Activated CD4-positive, alpha-beta T cell treated with anti-CD3 and anti-CD28 coated beads for 36 hours (primary cell): ENCODE data around the gene MALSU1. TPM values are rescaled to one million over a fixed set of nuclear protein-coding genes. Genes with fewer than 3 reads are reported as not detected.
A peak's percentile ranks its signal among the peaks of the same experiment; 100 is the strongest.

Source experiments
- ATAC-seq: fragments of 200-7000 bp; cut with Tn5 transposase; one replicate; pipeline ENCODE4 v1.10.0; 2021; ENCODE audit warnings: mild to moderate bottlenecking, moderate library complexity
- CTCF ChIA-PET: fragments of 350-600 bp; sonication (Branson Sonifier 250); formaldehyde crosslinking; loops from one replicate; lab custom pipeline; 2021; ENCODE audit warnings: antibody characterized with exemption; lab: Charles Lee
- POLR2A ChIA-PET: fragments of 350-600 bp; sonication (Branson Sonifier 250); formaldehyde crosslinking; loops from one replicate; lab custom pipeline; 2021; ENCODE audit warnings: antibody characterized with exemption, inconsistent platforms; lab: Charles Lee
- DNase-seq: peaks from one replicate; pipeline ENCODE4 v3.0.0-alpha.2; 2020
- H3K27ac Mint-ChIP-seq: one replicate; pipeline ENCODE4 v1.8.0; 2021; ENCODE audit warnings: mixed read lengths
- H3K27me3 Mint-ChIP-seq: one replicate; pipeline ENCODE4 v1.8.0; 2021; ENCODE audit warnings: mixed read lengths
- H3K36me3 Mint-ChIP-seq: one replicate; pipeline ENCODE4 v1.8.0; 2021; ENCODE audit warnings: low read depth, mixed read lengths
- H3K4me1 Mint-ChIP-seq: one replicate; pipeline ENCODE4 v1.8.0; 2021; ENCODE audit warnings: mixed read lengths
- H3K4me3 Mint-ChIP-seq: one replicate; pipeline ENCODE4 v1.8.0; 2021; ENCODE audit warnings: mild to moderate bottlenecking, moderate library complexity, mixed read lengths
- H3K9me3 Mint-ChIP-seq: one replicate; pipeline ENCODE4 v1.8.0; 2021; ENCODE audit warnings: low read depth, mixed read lengths
- intact Hi-C, 2 experiments: fragments of 100-400 bp; cut with DNase I in 1 of 2; cut with micrococcal nuclease in 1 of 2; formaldehyde crosslinking; loops; one replicate each; pipeline versions ENCODE4 v1.14.2 to v1.15.1; 2022 to 2024; cut with DNase I, micrococcal nuclease
- total RNA-seq, 2 experiments: library from RNA; stranded (reverse); gene quantifications; one replicate each; pipeline ENCODE4 v1.2.3, GENCODE V29; 2021

Gene MALSU1
- 10 to 100 TPM; 97.7 to 98.4 TPM for total RNA-seq

DNA sequence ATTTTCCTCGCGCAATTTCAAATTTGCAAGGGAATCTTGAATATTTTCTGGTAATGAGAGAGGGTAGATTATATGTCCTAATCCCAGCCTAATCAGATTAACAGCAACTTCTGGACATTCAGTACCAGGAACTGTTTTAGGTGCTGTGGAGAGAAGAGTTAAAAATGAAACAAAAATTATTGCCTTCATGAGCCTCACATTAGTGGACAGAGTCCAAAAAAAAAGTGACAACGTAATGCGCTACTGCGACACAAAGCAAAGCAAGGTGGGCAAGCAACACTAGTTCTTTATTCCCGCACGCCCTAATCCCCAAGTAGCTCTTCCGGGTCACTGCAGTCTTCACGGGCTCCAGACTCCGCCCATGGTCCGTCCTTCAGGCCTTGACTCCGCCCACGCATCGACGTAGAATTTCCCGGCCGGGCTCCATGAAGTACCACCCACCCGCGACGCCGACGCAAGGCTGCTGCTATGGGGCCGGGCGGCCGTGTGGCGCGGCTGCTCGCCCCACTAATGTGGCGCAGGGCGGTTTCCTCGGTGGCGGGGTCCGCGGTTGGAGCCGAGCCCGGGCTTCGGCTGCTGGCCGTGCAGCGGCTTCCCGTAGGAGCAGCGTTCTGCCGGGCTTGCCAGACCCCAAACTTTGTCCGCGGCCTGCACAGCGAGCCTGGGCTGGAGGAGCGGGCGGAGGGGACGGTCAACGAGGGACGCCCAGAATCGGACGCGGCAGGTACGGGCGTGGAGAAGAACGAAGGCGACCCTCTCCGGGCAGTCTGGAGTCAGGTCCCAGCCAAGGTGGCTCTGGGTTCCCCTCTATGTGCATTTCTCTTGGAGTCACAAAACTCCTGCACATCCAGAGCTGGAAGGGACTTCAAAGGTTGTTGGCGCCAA, at the start of gene MALSU1:
Gene MALSU1 (plus strand): TSS at position 455 of the 885 bp plus-strand sequence. CDS start 14 bp downstream, at position 469.
- Mint-ChIP-seq H3K27ac (peak within 1 kb of the TSS; percentile 97), H3K36me3 (peaks cover 32% of the 10 kb centered on the region), H3K9me3 (peaks cover 4% of the 10 kb centered on the region), H3K4me3 (peak within 1 kb of the TSS; percentile 98), H3K4me1 (peaks cover 38% of the 10 kb centered on the region), H3K27me3 (no peaks in the 10 kb centered on the region)
- intact Hi-C loops = loop anchor here (1.0 to 5.0 kb wide), 11 partner anchors 22 to 296 kb away; partner anchors contain the start of genes HYCC1 (in 1 of the 2), KLHL7 (in 1 of the 2) and TRA2A (in 1 of the 2)
- CTCF ChIA-PET = interaction anchor here (0.7 to 3.5 kb wide), 5 partner anchors 26 to 131 kb away, joined by 3 to 13 read pairs (median 4); no protein-coding TSS in a partner anchor
- POLR2A ChIA-PET = interaction anchor here (0.5 to 0.7 kb wide), 4 partner anchors 37 to 232 kb away, joined by 3 to 5 read pairs (median 3); no protein-coding TSS in a partner anchor
- peak; percentile 99 for DNase-seq
- ATAC-seq = peak; percentile 97

DNA sequence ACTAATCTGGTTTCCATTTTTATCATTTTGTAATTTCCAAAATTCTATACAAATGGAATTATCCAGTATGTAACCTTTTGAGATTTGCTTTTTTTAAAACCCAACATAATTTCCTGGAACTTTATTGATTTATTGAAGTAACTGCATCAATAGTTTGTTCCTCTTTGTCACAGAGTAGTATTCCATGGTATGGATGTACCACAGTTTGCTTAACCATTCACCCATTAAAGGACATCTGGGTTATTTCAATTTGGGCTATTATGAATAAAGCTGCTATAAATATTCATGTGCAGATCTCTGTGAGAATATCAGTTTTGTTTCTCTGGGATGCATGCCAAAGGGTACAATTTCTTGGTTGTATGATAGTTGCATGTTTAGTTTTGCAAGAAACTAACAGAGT, 49.7 kb upstream of the MALSU1 start:
- peaks cover 57% of the 10 kb centered on the region for H3K27me3 Mint-ChIP-seq
- H3K4me3 Mint-ChIP-seq = no peak overlapping the region
- DNase-seq = no peak
- ChIA-PET CTCF (interaction anchor here (0.6 to 1.0 kb wide), 3 partner anchors 16 to 494 kb away, joined by 3 to 4 read pairs (median 4); no protein-coding TSS in a partner anchor), POLR2A (no interaction called here)
- no peak overlapping the region for H3K27ac Mint-ChIP-seq
- no peaks in the 10 kb centered on the region for H3K36me3 Mint-ChIP-seq
- ATAC-seq = no peak
- intact Hi-C loops = no loop called here
- peaks cover 2% of the 10 kb centered on the region for H3K9me3 Mint-ChIP-seq
- no peaks in the 10 kb centered on the region for H3K4me1 Mint-ChIP-seq

DNA sequence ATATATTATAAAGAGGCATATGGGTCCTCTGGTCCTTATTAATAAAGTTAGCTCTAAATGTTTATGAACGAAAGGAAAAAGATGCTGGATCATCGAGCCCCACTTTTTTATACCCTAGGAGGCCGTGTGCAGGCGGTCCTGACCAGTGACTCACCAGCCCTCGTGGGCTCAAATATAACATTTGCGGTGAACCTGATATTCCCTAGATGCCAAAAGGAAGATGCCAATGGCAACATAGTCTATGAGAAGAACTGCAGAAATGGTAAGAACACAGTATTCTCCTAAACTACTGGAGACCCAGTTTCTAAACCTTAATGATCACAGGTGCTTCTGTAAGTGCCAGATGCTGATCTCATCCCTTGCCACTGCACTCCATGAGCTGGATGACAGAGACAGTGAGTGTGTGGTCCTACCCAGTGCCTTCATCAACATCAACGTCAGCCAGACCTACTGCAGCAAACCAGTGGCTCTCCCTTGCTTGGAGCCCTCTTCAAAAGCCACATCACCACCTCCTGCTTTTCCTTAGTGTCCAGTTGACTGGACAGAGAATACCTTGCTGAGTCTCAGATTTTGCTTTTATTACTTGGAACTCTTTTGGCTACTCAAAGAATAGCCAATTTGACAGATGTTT, 45.0 kb upstream of the MALSU1 start:
- intact Hi-C loops = no loop called here
- H3K27ac Mint-ChIP-seq = no peak overlapping the region
- ATAC-seq = no peak
- H3K9me3 Mint-ChIP-seq = peaks cover 2% of the 10 kb centered on the region
- no peaks in the 10 kb centered on the region for H3K36me3 Mint-ChIP-seq
- no peak for DNase-seq
- ChIA-PET POLR2A (no interaction called here), CTCF (interaction anchor here (1.0 to 2.4 kb wide), 3 partner anchors 10 to 19 kb away, joined by 3 to 9 read pairs (median 9); no protein-coding TSS in a partner anchor)
- H3K4me1 Mint-ChIP-seq = no peaks in the 10 kb centered on the region
- no peak overlapping the region for H3K4me3 Mint-ChIP-seq
- H3K27me3 Mint-ChIP-seq = peaks cover 45% of the 10 kb centered on the region

DNA sequence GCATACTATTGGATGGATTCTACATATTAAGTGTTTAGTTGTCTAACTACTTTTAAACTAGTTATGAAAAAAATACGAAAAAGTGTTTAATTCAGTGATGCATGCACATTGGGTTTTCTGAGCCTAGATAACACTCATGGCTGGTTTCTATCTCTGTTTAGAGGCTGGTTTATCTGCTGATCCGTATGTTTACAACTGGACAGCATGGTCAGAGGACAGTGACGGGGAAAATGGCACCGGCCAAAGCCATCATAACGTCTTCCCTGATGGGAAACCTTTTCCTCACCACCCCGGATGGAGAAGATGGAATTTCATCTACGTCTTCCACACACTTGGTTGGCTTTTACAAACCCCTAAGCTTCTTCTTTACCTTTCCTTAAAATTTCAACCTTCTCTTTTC, 42.4 kb upstream of the MALSU1 start:
- CTCF ChIA-PET = interaction anchor here (0.8 to 8.5 kb wide), 3 partner anchors 16 to 234 kb away, joined by 3 to 111 read pairs (median 3); no protein-coding TSS in a partner anchor
- no peak for DNase-seq
- Mint-ChIP-seq H3K27me3 (peaks cover 23% of the 10 kb centered on the region), H3K4me1 (no peaks in the 10 kb centered on the region), H3K27ac (no peak overlapping the region), H3K4me3 (no peak overlapping the region), H3K36me3 (no peaks in the 10 kb centered on the region), H3K9me3 (no peaks in the 10 kb centered on the region)
- ATAC-seq = no peak
- intact Hi-C loops = no loop called here
- POLR2A ChIA-PET = no interaction called here

DNA sequence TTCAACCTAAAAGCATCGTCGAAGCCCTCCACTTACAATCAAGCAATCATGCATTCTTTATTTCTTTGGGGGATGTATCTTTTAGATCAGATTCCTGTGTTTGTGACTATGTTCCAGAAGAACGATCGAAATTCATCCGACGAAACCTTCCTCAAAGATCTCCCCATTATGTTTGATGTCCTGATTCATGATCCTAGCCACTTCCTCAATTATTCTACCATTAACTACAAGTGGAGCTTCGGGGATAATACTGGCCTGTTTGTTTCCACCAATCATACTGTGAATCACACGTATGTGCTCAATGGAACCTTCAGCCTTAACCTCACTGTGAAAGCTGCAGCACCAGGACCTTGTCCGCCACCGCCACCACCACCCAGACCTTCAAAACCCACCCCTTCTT, 38.8 kb upstream of the MALSU1 start:
- ChIA-PET POLR2A (no interaction called here), CTCF (interaction anchor here (0.6 to 8.5 kb wide), 8 partner anchors 8 to 303 kb away, joined by 3 to 111 read pairs (median 4); no protein-coding TSS in a partner anchor)
- no peak overlapping the region for H3K27ac Mint-ChIP-seq
- DNase-seq (no peak), ATAC-seq (no peak)
- H3K4me1 Mint-ChIP-seq = peaks cover 4% of the 10 kb centered on the region
- peaks cover 10% of the 10 kb centered on the region for H3K27me3 Mint-ChIP-seq
- H3K9me3 Mint-ChIP-seq = no peaks in the 10 kb centered on the region
- intact Hi-C loops = no loop called here
- H3K4me3 Mint-ChIP-seq = no peak overlapping the region
- no peaks in the 10 kb centered on the region for H3K36me3 Mint-ChIP-seq

DNA sequence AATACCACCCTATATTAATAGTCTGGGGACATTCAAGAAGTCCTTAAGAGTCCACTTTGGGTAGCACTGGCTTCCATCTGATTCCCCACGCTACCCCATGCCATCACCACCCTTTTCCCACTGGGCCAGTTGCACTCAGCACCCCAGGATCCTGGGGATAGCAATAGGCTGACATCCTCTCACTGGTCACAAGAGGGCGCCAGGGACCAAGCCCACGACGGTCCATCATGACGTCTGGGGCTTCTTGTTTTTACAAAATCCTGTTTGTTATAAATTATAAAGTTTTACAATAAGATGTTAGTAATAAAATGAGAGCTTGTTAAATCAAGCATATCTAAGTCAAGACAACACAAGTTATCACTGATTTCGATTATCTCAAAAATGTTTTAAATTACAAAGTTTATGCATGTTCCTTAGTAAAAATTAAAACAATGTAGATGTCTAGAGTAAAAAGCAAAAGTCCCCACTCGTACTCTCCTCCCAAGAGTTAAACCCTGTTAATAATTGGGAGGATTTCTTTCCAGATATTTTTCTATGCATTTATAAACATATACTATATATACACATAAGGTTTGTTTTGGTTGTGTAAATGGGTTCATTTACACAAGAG, 37.2 kb upstream of the MALSU1 start:
- POLR2A ChIA-PET = no interaction called here
- no peak overlapping the region for H3K4me3 Mint-ChIP-seq
- intact Hi-C loops = loop anchor here in 1 of 2 experiments (2.0 kb wide), 1 partner anchor 451 kb away; no protein-coding TSS in a partner anchor

DNA sequence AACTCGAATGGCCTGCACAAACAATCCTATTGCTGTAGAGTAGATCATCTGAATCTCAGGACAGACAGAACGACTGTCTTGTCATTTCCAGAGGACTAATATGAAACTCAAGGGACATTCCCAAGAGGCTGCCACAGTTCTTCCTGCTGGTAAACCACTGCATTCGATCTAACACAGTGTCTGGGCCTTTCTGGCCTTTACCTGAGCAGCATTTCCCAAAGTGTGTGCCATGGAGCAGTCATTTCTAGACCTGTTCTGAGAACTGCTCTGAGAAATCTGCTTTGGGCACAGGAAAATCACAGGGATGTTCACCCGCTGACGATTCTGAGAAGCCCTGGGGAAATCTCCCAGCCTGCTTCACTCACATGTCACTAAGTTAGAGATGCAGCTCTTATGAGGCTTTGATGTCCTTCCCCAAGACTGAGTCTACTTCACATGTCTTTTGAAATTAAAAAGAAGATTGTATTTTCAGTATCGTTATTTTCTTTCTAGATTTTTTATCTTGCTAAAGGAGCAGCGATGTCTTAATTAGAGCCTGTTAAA, 34.2 kb upstream of the MALSU1 start:
- H3K27me3 Mint-ChIP-seq = peaks cover 2% of the 10 kb centered on the region
- ChIA-PET POLR2A (no interaction called here), CTCF (interaction anchor here (0.7 to 8.5 kb wide), 6 partner anchors 7 to 264 kb away, joined by 3 to 111 read pairs (median 4); no protein-coding TSS in a partner anchor)
- ATAC-seq = peak; percentile 65
- intact Hi-C loops = no loop called here
- DNase-seq = peak; percentile 33
- no peaks in the 10 kb centered on the region for H3K36me3 Mint-ChIP-seq
- peaks cover 4% of the 10 kb centered on the region for H3K4me1 Mint-ChIP-seq
- no peak overlapping the region for H3K27ac Mint-ChIP-seq
- no peaks in the 10 kb centered on the region for H3K9me3 Mint-ChIP-seq
- no peak overlapping the region for H3K4me3 Mint-ChIP-seq

More for the DNA sequence above, 37.2 kb upstream of the MALSU1 start:
- ATAC-seq = peak; percentile 95
- Mint-ChIP-seq H3K27me3 (peaks cover 9% of the 10 kb centered on the region), H3K27ac (no peak overlapping the region), H3K4me1 (peaks cover 4% of the 10 kb centered on the region), H3K9me3 (no peaks in the 10 kb centered on the region), H3K36me3 (no peaks in the 10 kb centered on the region)
- peak; percentile 81 for DNase-seq
- CTCF ChIA-PET = interaction anchor here (0.5 to 8.5 kb wide), 15 partner anchors 11 to 441 kb away, joined by 3 to 111 read pairs (median 4); no protein-coding TSS in a partner anchor

DNA sequence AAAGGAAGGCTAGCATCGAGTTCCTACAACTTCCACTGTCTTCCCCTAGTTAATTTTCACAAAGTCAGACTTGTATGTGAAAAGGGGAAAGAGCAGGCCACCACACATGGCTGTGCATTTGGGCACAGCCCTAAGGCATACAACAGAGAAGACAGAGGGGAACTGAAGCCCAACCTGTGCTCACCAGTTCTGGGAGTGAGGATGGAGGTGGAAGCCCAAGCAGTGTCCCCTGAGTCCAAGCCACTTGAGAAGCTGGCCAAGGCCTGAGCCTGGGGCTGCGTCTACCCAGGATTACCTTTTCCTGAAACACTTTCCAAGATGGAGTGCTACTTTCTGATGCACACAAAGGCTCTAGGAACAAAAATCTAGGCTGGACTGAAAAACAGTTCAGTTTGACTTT, 32.2 kb upstream of the MALSU1 start:
- no peak for DNase-seq
- no peaks in the 10 kb centered on the region for H3K9me3 Mint-ChIP-seq

DNA sequence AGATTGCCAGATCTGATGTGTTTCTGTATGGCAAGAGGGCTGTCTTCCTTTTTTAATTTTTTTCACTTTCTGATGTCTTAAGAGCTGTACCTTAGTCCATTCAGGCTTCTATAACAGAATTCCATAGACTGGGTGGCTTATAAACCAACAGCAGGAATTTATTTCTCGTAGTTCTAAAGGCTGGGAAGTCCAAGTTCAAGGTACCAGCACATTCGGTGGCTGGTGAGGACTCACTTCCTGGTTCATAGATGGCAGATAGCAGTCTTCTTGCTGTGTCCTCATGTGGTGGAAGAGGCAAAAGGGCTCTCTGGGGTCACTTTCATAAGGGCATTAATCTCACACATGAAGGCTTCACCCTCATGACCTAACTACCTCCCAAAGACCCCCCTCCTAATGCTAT, 31.8 kb upstream of the MALSU1 start:
- Mint-ChIP-seq H3K4me3 (no peak overlapping the region), H3K4me1 (peaks cover 4% of the 10 kb centered on the region), H3K36me3 (no peaks in the 10 kb centered on the region), H3K27me3 (peaks cover 4% of the 10 kb centered on the region), H3K9me3 (no peaks in the 10 kb centered on the region), H3K27ac (no peak overlapping the region)
- ATAC-seq (no peak), DNase-seq (no peak)
- ChIA-PET POLR2A (no interaction called here), CTCF (interaction anchor here (0.7 to 1.3 kb wide), 3 partner anchors 8 to 249 kb away, joined by 3 to 6 read pairs (median 4); no protein-coding TSS in a partner anchor)
- intact Hi-C loops = no loop called here

More for the DNA sequence above, 32.2 kb upstream of the MALSU1 start:
- CTCF ChIA-PET = interaction anchor here (0.7 to 0.8 kb wide), 2 partner anchors 91 to 249 kb away, joined by 3 to 6 read pairs; no protein-coding TSS in a partner anchor
- intact Hi-C loops = no loop called here
- no peak overlapping the region for H3K4me3 Mint-ChIP-seq
- peaks cover 4% of the 10 kb centered on the region for H3K4me1 Mint-ChIP-seq
- no peaks in the 10 kb centered on the region for H3K36me3 Mint-ChIP-seq
- no peak for ATAC-seq
- H3K27me3 Mint-ChIP-seq = peaks cover 2% of the 10 kb centered on the region
- POLR2A ChIA-PET = no interaction called here
- H3K27ac Mint-ChIP-seq = no peak overlapping the region

DNA sequence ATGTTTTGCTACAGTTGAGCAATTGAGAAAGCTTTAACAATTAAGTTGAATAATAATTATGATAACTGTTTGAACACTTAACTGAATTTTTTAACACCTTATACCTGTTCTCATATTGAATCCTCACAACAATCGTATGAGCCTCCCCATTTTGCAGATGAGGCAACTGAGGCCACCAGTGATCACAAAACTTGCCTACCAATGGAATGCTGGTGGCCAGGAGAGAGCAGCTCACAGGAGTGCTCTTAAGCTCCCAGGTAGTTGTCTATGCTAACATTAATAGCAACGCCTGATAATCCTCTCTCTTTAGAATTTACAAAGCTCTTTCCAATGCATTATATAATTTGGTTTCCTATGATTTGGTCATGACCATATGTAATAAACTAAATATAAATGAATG, 31.0 kb upstream of the MALSU1 start:
- intact Hi-C loops = no loop called here
- H3K36me3 Mint-ChIP-seq = no peaks in the 10 kb centered on the region
- H3K27me3 Mint-ChIP-seq = peaks cover 4% of the 10 kb centered on the region
- DNase-seq (no peak), ATAC-seq (no peak)
- ChIA-PET POLR2A (no interaction called here), CTCF (interaction anchor here (0.5 to 1.3 kb wide), 3 partner anchors 8 to 162 kb away, joined by 3 to 5 read pairs (median 4); no protein-coding TSS in a partner anchor)
- no peak overlapping the region for H3K4me3 Mint-ChIP-seq
- peaks cover 7% of the 10 kb centered on the region for H3K4me1 Mint-ChIP-seq
- H3K27ac Mint-ChIP-seq = no peak overlapping the region
- no peaks in the 10 kb centered on the region for H3K9me3 Mint-ChIP-seq
